MM.1S (cell line): ENCODE data around the gene HSF2BP.

ENCODE experiments used
- DNase-seq: peaks from one replicate; pipeline ENCODE4 v3.0.0-alpha.2; 2015
- H2AFZ ChIP-seq: fragments of 300-600 bp; sonication (generic); 2 replicates; pipeline ENCODE4 v1.6.0; 2016; ENCODE audit warnings: antibody characterized with exemption, low read length
- H3F3A ChIP-seq: fragments of 300-600 bp; sonication (generic); 2 replicates; pipeline ENCODE4 v1.6.1; 2016; ENCODE audit warnings: mild to moderate bottlenecking, antibody characterized with exemption, low read length, moderate library complexity, mixed read lengths; ENCODE audit not compliant: insufficient read depth
- H3K27ac ChIP-seq: fragments of 300-600 bp; sonication (generic); 2 replicates; pipeline ENCODE4 v1.5.1; 2016; ENCODE audit warnings: mild to moderate bottlenecking, low read length
- H3K27me3 ChIP-seq: fragments of 300-600 bp; sonication (generic); replicated peaks from 2 replicates; pipeline ENCODE4 v1.6.0; 2016; ENCODE audit warnings: low read length; ENCODE audit not compliant: insufficient read depth
- H3K36me3 ChIP-seq: fragments of 300-600 bp; sonication (generic); replicated peaks from 2 replicates; pipeline ENCODE4 v1.6.1; 2016; ENCODE audit warnings: mild to moderate bottlenecking, low read length, mixed read lengths; ENCODE audit not compliant: insufficient read depth
- H3K4me1 ChIP-seq: fragments of 300-600 bp; sonication (generic); 2 replicates; pipeline ENCODE4 v1.6.1; 2016; ENCODE audit warnings: low read length, mixed read lengths
- H3K4me2 ChIP-seq: fragments of 300-600 bp; sonication (generic); 2 replicates; pipeline ENCODE4 v1.6.0; 2016; ENCODE audit warnings: low read depth, low read length
- H3K4me3 ChIP-seq: fragments of 300-600 bp; sonication (generic); 2 replicates; pipeline ENCODE4 v1.5.1; 2016; ENCODE audit warnings: low read length, mixed read lengths
- H3K79me2 ChIP-seq: fragments of 300-600 bp; sonication (generic); 2 replicates; pipeline ENCODE4 v1.6.1; 2016; ENCODE audit warnings: mixed run types, low read length, mixed read lengths
- H3K9ac ChIP-seq: fragments of 300-600 bp; sonication (generic); 2 replicates; pipeline ENCODE4 v1.6.1; 2016; ENCODE audit warnings: low read length, mixed read lengths
- H3K9me2 ChIP-seq: fragments of 300-600 bp; sonication (generic); replicated peaks from 2 replicates; pipeline ENCODE4 v1.6.1; 2016; ENCODE audit warnings: mild to moderate bottlenecking, low read length, mixed read lengths; ENCODE audit not compliant: insufficient read depth
- H3K9me3 ChIP-seq: fragments of 300-600 bp; sonication (generic); replicated peaks from 2 replicates; pipeline ENCODE4 v1.6.1; 2016; ENCODE audit warnings: mild to moderate bottlenecking, low read length, mixed read lengths; ENCODE audit not compliant: insufficient read depth
- H4K20me1 ChIP-seq: fragments of 300-600 bp; sonication (generic); 2 replicates; pipeline ENCODE4 v1.6.1; 2016; ENCODE audit warnings: mild to moderate bottlenecking, low read length, moderate library complexity, mixed read lengths; ENCODE audit not compliant: insufficient read depth
- EZH2 ChIP-seq: fragments of 300-600 bp; sonication (generic); optimal IDR thresholded peaks from 2 replicates; pipeline ENCODE3; 2017; ENCODE audit warnings: low read depth, mild to moderate bottlenecking, antibody characterized with exemption, low read length, mixed read lengths
- EZH2phosphoT487 ChIP-seq: fragments of 300-600 bp; sonication (generic); IDR thresholded peaks from 2 replicates; pipeline ENCODE4 v1.6.1; 2018; ENCODE audit warnings: antibody characterized with exemption, low read length
- TF ChIP-seq, protein P1 (sequence below): fragments of 300-600 bp; sonication (generic); IDR thresholded peaks from 2 replicates; pipeline ENCODE4 v1.5.1; 2016; ENCODE audit warnings: antibody characterized with exemption, low read length, mixed read lengths

Gene HSF2BP

DNA sequence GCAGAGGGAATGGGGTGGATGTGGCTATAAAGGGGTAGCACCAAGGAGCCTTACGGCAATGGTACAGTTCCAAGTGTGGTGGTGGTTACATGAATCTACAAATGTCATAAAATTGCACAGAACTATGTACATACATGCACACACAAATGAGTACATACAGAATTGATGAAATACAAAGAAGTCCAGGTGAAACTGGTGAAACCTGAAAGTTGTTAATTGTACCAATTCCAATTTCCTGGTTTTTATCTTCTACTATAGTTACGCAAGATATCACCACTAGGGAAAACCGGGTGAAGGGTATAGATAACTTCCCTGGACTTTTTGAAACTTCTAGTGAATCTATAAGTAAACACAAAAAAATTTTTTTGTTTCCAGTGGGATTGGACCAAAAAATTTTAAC, 18.9 kb downstream of the HSF2BP start:
- Histone ChIP-seq H3K36me3 (no peaks in the 10 kb centered on the region), H3K9me2 (no peaks in the 10 kb centered on the region), H3K4me1 (peaks cover 8% of the 10 kb centered on the region; the same call in 1 of the 2 replicates), H3K9me3 (no peaks in the 10 kb centered on the region), H3K79me2 (no peaks in the 10 kb centered on the region), H3K4me2 (no peak overlapping the region), H3K27me3 (no peaks in the 10 kb centered on the region), H3K27ac (no peak overlapping the region), H2AFZ (no peak overlapping the region), H4K20me1 (no peaks in the 10 kb centered on the region), H3K9ac (no peak overlapping the region), H3K4me3 (no peak overlapping the region), H3F3A (peaks cover 3% of the 10 kb centered on the region; the same call in 1 of the 2 replicates)
- TF ChIP-seq EZH2phosphoT487 (no peak), EZH2 (no peak)
- TF ChIP-seq, protein P1, sequence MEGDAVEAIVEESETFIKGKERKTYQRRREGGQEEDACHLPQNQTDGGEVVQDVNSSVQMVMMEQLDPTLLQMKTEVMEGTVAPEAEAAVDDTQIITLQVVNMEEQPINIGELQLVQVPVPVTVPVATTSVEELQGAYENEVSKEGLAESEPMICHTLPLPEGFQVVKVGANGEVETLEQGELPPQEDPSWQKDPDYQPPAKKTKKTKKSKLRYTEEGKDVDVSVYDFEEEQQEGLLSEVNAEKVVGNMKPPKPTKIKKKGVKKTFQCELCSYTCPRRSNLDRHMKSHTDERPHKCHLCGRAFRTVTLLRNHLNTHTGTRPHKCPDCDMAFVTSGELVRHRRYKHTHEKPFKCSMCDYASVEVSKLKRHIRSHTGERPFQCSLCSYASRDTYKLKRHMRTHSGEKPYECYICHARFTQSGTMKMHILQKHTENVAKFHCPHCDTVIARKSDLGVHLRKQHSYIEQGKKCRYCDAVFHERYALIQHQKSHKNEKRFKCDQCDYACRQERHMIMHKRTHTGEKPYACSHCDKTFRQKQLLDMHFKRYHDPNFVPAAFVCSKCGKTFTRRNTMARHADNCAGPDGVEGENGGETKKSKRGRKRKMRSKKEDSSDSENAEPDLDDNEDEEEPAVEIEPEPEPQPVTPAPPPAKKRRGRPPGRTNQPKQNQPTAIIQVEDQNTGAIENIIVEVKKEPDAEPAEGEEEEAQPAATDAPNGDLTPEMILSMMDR: no peak
- no peak for DNase-seq

DNA sequence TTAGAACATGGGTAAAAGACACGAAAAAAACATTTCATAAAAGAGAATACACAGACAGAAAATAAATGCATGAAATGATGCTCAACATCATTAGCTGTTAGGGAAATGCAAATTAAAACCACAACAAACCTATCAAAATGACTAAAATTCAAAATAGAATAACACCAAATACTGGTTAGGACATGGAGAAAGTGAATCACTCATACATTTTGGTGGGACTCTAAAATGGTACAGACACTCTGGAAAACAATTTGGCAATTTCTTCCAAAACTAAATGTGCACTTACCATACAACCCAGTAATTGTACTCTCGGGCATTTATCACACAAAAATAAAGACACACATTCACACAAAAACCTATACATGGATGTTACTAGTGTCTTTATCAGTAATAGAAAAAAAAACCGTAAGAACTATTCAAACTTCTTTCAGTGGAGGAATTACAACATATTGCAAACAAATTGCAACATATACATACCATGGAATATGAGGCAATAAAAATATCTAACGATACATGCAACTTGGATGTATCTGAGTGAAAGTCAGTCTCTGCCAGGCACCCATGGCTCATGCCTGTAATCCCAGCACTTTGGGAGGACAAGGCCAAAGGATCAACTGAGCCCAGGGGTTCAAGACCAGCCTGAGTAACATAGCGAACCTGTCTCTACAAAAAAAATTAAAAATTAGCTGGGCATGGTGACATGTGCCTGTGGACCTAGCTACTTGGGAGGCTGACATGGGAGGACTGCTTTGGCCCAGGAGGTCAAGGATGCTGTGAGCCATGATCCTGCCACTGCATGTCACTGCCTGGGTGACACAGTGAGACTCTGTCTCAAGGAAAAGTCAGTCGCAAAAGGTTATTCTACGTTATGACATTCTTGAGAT, 19.6 kb downstream of the HSF2BP start:
- Histone ChIP-seq H3K27me3 (no peaks in the 10 kb centered on the region), H3K27ac (no peak overlapping the region), H3K9me2 (no peaks in the 10 kb centered on the region), H3K9ac (no peak overlapping the region), H4K20me1 (no peaks in the 10 kb centered on the region), H2AFZ (no peak overlapping the region), H3K9me3 (no peaks in the 10 kb centered on the region), H3K4me1 (peaks cover 5% of the 10 kb centered on the region; the same call in 1 of the 2 replicates), H3K36me3 (no peaks in the 10 kb centered on the region), H3K4me3 (no peak overlapping the region), H3F3A (no peaks in the 10 kb centered on the region), H3K4me2 (no peak overlapping the region), H3K79me2 (no peaks in the 10 kb centered on the region)
- TF ChIP-seq, protein P1: no peak
- TF ChIP-seq EZH2phosphoT487 (no peak), EZH2 (no peak)
- DNase-seq: no peak

GRCh38 chr21:43637530-43638158, 21.6 kb downstream of the HSF2BP start:
- TF ChIP-seq, protein P1: no peak
- TF ChIP-seq EZH2 (no peak), EZH2phosphoT487 (no peak)
- H3K27ac ChIP-seq: no peak overlapping the region
- DNase-seq: no peak

More at GRCh38 chr21:43637530-43638158, 21.6 kb downstream of the HSF2BP start:
- no peaks in the 10 kb centered on the region for H3K79me2 ChIP-seq
- H3F3A ChIP-seq: no peaks in the 10 kb centered on the region
- H3K9me3 ChIP-seq: no peaks in the 10 kb centered on the region
- no peak overlapping the region for H3K9ac ChIP-seq
- no peaks in the 10 kb centered on the region for H3K36me3 ChIP-seq
- no peak overlapping the region for H3K4me3 ChIP-seq
- no peaks in the 10 kb centered on the region for H3K9me2 ChIP-seq
- H3K4me2 ChIP-seq: no peak overlapping the region
- H4K20me1 ChIP-seq: no peaks in the 10 kb centered on the region
- no peak overlapping the region for H2AFZ ChIP-seq
- no peaks in the 10 kb centered on the region for H3K27me3 ChIP-seq
- H3K4me1 ChIP-seq: no peaks in the 10 kb centered on the region
